ENCODE data around the gene HOXA7.

HOXA7 gene

DNA sequence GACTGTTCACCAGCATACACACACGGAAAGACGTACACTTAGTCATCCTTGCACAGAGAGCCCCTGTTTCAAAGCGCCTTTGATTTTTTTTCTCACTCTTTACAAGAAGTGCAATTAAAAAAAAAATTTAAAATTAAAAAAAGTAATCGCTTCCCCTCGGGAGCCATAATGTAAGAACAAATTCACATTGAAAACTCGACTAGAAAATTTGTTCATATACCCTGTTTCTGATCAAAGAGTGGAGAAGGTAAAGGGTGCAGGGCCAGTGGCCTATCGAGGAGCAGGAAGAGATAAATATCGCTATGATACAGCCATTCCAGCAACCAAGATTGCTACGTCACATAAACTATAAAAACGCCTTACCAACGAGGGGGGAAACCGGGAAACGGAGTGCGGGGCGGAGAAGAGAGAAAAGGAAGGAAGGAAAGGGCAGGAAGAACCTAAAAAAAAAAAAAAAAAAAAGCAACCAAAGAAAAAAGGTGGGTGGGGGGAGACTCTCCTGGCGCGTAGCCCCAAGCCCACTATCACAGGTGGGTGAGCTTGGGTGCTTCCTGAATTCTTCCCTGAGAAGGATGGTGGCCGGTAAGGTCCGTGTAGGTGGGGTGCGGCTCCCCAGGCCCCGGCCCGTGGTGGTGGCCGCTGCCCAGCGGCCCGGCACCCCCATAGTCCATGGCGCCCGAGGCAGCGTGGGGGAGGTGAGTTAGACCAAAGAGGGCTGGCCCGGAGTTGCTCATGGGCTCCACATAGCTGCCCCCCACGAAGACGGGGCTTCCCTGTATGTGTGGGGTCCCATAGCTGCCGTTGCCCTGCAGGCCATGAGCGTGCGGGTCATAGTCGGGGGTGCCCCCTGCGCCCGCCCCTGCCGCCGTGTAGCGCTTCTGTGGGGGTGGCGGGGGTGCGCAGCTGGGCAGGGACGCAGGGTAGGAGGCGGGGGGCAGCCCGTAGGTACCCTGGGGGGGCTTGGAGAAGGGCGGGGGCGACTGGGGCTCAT is 48.8 kb downstream of the HOXA7 start:
- no peak for DNase-seq (ENCODE audit: low read depth in 2 of 2)

DNA sequence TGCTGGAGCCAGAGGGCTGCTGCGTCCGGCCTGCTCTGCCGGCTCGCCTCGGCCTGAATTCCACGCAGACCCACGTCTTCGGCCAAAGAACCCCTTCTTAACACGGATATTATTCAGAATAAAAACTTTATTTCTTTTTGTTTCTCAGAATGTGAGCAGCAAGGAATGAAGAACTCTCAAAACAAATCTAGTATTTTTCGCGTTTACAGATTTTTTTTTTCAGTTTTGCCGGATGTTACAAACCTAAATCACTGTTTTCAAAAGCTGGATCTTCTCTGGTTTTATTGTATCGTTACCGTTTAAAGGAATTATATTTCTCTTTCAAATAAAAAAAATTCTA is 49.6 kb downstream of the HOXA7 start:
- DNase-seq (ENCODE audit: low read depth in 2 of 2), result no peak

DNA sequence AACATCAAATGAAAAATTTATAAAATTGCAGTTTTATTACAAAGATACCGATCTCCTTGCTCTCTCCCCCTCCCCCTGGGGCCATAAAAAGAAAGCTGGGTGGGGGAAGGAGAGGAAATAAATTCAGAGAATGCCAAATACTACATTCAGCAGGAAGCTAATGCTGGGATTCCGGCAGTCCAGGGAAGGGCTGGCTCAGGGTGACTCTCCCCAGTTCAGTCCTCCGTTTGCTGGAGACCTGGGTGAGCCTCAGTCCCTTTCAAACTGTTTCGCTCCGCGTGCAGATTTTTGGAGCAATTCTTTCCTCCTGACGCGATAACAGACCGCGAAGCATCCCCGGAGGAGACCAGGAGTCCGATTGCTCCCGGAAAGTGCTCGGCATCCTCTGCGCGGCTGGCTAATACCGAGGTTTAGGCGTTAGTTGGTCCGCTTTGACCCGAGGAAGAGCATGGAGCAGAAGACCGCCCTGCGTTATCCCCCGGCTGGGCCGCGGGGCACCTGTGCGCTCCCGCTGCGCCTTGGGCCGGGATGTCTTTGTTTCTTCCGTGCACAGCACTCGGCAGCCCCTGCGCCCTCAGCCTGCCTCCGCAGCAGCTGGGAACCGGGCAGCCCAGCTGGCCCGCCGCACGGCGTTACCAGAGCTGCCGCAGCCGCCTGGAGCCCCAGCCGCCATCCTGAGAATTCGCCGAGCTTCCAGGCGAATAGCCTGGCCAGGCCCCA is 50.1 kb downstream of the HOXA7 start:
- DNase-seq (ENCODE audit: low read depth in 2 of 2), result no peak

- DNase-seq (ENCODE audit: low read depth in 2 of 2), result no peak
Observed at GRCh38 chr7:27105301-27106031, 51.0 kb downstream of the HOXA7 start.

GRCh38 chr7:27104341-27105058 is 52.0 kb downstream of the HOXA7 start:
- no peak for DNase-seq (ENCODE audit: low read depth in 2 of 2)

All from stimulated activated CD4-positive, alpha-beta T cell treated with anti-CD3 and anti-CD28 coated beads, Interleukin-1b, Interleukin-23, amount 100 ng/mL, for 1 hour (primary cell).